Fibroblast of villous mesenchyme (primary cell): ENCODE results near the gene RAD51B. TPM values are rescaled to one million over a fixed set of nuclear protein-coding genes. Genes with fewer than 3 reads are reported as not detected.

Experiments
- DNase-seq: peaks from one replicate; pipeline ENCODE4 v3.0.0-alpha.2; 2010; ENCODE audit warnings: low read depth
- H3K4me3 ChIP-seq: 2 replicates; pipeline ENCODE4 v1.5.1; 2011; ENCODE audit warnings: low read depth, mild to moderate bottlenecking, low read length
- CTCF ChIP-seq: IDR thresholded peaks from 2 replicates; pipeline ENCODE4 v1.5.1; 2012; ENCODE audit warnings: low read depth, mild to moderate bottlenecking, low read length; ENCODE audit not compliant: insufficient read depth
- total RNA-seq: library from RNA; depleted of rRNA; stranded (reverse); fragments of >200 nt; gene quantifications from 2 replicates; pipeline ENCODE4 v1.2.3, GENCODE V29; 2012

RAD51B gene
- total RNA-seq, 1 donor: 22.0 TPM

DNA sequence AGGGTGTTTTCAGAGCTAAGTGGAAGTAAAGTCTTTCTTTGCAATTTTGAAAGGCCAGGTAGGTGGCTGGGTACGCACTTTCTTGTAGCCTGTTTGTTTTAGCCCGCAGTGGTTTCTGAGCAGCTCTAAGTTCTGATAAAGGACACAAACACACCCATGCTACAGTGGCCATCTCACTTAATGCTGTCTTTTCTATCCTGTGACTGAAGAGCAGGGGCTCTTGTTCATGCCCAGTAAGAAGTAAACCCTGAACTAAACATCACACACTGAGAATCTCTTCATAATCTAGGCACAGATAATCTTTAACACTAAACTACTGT lies 427.2 kb downstream of the RAD51B start:
- H3K4me3 ChIP-seq: no peak overlapping the region
- TF ChIP-seq CTCF: no peak
- DNase-seq: no peak

- no peak for TF ChIP-seq CTCF
- no peak overlapping the region for H3K4me3 ChIP-seq
- DNase-seq: no peak
Observed at GRCh38 chr14:68247274-68247673, 427.7 kb downstream of the RAD51B start.

DNA sequence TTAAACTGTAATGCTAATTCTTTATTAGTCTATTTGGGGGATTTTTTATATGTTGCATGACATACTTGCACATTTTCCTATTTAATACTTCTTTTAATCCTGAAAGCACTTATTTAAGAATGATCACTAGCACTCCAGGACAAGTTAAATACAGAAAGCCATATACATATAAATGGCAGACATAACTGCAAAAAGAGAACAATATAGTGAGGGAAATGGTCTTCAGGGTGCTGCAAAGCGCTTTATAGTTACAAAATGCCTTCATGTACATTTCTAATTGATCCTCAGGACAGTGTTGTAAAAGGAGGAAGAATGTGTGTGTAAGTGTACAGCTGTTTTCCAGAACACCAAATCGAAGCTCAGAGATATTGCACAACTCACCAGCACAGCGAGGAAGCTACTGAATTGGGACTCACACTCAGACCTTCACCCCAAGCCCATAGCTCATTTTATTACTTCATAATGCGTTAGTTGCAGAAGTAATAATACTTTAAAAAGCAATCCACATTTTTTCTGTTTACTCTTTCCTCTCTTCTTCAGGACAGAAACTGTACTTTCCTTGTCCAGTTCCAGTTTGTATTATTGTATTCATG lies 428.2 kb downstream of the RAD51B start:
- DNase-seq: peak; percentile 92
- no peak for TF ChIP-seq CTCF
- H3K4me3 ChIP-seq: no peak overlapping the region

GRCh38 chr14:68248481-68249255 lies 429.1 kb downstream of the RAD51B start:
- DNase-seq: peak; percentile 83
- TF ChIP-seq CTCF: peak; percentile 64

DNA sequence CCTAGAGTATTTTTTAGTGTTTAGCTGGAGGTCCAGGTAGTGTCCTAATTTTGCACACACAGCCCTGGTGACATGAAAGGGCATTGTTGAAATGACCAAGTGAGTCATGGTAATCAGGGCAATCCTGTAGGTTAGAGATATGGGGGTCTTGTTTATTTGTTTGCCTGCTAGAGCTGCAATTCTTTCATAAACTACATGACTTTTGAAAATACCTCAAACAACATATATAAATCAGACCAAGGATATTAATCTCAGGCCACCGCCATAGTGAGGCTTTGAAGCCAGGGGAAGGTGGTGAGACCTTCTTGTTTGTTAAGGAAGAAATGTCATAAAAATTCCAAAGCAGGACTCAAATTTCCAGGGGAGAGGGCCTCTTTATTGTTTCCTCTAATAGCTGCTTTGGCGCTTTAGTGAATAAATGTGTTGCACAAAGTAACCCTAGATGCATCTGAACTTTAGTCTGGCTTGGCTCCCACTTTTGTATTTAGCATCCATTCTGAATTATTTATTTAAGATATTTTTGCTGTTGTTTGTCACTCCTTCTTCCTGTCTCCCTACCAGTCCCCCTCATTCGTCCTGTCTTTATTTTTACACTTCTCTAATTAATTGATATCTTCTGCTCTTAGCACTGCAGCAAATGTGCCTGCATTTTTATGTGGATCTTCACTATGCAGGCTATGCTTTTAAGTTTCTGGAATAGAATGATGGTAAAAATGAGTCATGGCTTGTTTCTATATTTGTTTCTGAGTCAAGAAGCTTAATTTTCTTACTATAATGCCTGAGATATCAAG lies 430.3 kb downstream of the RAD51B start:
- TF ChIP-seq CTCF: no peak
- H3K4me3 ChIP-seq: no peak overlapping the region
- peak; percentile 64 for DNase-seq

More at GRCh38 chr14:68248481-68249255, 429.1 kb downstream of the RAD51B start:
- H3K4me3 ChIP-seq: no peak overlapping the region

- no peak for TF ChIP-seq CTCF
- H3K4me3 ChIP-seq: no peak overlapping the region
- no peak for DNase-seq
Observed at GRCh38 chr14:68250927-68251768, 431.6 kb downstream of the RAD51B start.
